GM19023 (cell line): ENCODE results near the gene PPM1N.
A peak's percentile ranks its signal among the peaks of the same experiment; 100 is the strongest.
"Not testable (repeated sequence)": the region's sequence is repeated elsewhere in the genome, so short reads cannot be mapped to it uniquely, and the experiment has no call there.

Experiments used
- ATAC-seq: cut with Tn5 transposase; IDR thresholded peaks from one replicate; pipeline ENCODE4 v1.9.1; 2021; ENCODE audit warnings: mild to moderate bottlenecking, moderate library complexity; ENCODE audit not compliant: unreplicated experiment

Gene PPM1N

DNA sequence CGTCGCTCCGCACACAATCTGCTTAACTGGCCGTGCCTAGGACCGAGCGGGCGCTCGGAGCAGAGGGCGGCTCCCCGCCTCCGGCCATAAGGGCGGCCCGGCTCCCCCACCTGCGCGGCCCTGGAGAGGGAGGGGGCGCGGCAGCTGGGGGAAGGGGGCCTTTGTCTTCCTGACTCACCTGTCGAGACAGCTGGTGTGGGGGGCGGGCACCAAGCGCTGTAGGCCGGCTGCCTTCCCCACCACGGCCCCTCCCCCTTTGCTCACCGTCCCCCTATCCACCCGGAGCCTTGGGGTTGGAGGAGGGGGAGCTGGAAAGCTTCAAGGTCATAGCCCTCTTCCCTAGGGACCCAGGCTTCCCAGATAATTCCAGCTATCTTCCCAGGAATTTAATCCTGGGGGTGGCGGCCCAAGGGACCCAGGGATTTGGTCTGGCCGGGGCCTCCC is 10.2 kb downstream of the PPM1N start:
- ATAC-seq = no peak

DNA sequence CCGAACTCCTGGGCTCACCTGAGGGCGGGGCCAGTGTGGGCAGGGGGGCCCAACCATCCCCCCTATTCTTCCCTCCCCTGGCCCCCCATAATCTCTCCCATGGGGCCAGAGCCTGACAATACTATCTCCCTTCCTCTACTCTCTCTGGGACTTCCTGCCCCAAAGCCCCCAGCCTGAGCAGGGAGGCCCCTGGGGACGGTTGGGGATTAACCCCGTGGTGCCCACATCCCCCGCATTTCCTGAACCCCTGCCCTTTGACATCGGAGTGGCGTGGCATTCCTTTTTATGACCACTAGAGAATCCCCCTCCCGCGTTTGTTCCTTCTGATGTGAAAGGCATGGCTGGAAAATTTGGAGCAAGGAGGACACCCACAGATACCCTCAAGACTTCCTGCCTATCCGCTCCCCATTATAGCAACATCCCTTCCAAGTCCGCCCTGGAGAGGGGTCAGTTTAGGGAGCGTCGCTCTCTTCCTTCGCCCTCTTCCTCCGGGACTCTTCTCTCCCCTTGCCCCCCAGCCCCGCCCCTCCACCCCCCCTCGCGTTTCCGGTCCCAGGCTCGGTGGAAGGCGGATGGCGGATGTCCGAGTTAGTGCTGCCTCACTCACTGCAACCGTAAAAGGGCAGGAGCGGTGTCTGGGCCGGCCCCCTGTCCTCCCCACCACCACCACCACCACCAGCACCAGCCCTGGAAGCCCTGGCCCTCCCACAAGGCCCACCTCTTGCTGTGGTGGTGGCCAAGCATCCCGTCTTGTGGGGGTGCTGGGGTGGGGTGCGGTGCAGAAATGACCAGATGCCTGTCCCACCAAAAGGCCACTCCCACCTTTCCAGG is 10.8 kb downstream of the PPM1N start:
- ATAC-seq = no peak

DNA sequence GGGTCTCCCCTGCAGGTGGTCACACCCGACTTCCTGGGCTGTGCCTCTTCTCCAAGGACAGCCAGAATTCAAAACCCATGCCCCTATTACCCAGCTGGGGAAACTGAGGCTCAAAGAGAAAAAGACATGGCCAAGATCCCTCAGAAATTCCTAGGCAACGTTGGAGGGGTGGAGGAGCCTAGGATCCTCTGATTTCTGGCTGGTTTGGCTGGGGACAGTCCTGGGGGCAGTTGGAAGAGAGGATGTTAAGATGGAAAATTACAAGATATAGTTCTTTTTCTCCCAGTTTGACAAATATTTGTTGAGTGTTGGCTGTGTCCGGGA is 11.4 kb downstream of the PPM1N start:
- ATAC-seq = no peak

DNA sequence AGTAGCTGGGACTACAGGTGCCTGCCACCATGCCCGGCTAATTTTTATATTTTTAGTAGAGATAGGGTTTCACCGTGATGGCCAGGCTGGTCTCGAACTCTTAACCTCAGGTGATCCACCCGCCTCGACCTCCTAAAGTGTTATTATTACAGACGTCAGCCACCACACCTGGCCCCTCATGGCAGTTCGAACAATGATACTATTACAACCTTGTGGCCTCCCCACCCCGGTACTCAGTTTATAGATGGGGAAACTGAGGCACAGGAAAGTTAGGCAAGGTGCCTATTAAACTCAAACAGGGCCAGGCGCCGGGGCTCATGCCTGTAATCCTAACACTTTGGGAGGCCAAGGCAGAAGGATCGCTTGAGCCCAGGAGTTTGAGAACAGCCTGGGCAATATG is 12.1 kb downstream of the PPM1N start:
- not testable (repeated sequence) for ATAC-seq

DNA sequence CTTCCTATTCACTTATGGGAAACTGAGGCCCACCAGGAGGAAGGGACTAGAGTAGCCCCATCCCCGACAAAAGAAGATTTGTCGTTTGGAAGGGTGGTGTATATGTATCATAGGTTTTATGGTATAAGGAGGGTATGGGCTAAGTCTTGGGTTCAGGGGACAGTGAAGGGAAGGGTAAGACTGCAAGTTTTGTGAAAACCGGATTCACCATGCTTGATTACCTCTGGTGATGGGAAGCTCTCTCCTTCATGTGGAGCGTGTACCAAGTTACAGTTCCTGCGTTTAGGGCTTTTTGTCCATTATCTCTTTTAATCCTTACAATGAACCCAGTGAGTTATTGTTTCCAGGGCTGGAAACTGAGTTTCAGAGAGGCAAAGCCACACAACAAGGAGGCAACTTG is 12.8 kb downstream of the PPM1N start:
- ATAC-seq = no peak

DNA sequence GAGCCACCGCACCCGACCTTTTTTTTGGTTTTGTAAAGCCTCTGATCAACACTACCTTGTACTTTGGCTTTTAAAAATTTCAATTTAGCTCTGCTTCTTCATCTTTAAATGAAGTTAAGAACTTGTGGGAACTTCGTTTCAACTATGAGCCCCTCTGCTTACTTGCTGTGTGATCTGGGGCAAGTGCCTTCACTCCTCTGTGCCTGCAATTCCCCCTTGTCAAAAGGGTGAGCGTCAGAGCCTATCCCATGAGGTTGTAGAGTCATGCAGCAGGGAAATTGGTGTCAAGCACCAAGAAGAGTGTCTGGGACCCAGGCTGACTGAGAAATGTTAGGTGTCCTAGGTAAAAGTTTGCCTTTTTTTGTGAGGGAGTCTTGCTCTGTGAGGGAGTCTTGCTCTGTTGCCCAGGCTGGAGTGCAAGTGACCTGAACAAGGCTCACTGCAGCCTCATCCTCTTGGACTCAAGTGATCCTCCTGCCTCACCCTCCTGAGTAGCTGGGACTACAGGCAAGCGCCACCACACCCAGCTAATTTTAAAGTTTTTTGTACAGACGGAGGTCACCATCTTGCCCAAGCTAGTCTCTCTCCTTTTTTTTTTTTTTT is 14.7 kb downstream of the PPM1N start:
- no peak for ATAC-seq

DNA sequence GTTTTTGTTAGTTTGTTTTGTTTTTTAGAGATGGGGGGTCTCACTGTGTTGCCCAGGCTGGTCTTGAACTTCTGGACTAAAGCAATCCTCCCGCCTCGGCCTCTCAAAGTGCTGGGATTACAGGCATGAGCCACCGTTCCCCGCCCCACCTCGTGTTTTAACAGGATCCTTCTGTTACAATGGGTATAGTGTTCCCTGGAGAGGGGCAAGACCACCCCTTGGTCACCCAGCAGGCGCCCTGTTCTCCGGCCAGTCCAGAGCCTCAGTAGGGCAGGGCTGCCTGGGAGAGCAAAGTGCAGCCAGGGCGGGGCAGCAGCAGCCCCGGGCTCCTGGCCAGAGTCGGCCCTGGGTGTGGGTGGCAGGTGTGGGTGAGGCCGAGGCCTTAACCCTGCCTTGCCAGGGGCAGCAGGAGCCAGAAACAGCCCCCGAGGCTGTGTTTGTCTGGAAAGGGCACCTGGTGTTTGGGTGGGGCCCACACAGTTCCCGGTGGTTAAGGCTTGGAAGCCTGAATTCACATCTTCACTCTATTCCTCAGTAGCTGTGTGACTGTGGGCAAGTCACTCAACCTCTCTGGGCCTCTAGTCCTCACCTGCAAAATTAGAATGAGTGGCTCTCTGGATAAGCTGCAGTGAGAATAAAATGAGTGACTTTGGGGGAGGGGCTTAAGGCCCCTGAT is 16.3 kb downstream of the PPM1N start:
- ATAC-seq = no peak

DNA sequence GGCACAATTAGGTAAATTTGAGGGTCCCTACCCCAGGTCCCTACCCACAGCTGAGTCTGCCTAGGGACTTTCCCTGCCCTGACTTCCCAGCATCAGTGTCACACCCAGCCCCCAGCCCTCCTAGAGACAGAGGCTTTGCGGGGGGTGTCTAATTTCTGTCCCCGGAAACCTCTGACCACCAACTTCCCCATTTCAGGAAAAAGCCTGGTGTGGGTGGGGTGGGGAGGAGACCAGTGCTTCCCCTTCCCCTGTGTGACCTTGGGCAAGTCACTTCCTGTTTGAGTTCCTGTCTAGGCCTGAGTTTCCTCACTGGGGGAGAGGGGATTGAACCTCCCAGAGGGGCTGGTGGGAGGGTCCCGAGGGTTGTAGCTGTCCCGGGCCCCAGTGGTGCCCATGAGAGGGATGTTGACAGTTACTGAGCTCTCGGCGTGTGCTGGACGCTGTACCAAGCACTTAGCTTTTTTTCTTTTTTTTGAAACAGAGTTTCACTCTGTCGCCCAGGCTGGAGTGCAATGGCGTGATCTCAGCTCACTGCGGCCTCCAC is 16.9 kb downstream of the PPM1N start:
- ATAC-seq = no peak

DNA sequence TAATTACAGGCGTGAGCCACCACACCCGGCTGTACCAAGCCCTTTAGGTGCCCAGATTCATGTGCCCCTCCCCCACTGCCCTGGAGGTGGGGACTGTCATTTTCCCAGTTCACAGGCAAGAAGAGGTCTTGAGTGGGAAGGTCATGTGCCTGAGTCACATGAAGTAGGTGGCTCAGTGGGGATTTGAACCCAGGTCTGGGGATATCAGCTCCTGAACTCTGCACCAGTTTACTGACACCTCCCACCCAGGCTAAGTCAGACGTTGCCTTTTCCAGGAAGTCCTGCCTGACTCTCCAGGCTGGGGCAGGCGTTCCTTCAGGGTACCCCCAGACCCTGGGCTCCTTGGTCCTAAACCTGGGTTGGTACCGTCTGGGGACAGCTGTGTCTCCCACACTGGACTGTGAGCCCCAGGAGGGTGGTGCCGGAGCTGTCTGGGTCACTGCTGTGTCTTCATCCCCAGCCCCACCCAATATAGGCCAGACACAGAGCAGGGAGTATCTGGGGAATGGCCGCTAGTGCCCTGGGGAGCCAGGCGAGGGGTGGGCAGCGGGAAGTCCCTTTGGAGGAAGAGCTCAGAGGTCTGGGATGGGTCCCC is 17.7 kb downstream of the PPM1N start:
- ATAC-seq = no peak

DNA sequence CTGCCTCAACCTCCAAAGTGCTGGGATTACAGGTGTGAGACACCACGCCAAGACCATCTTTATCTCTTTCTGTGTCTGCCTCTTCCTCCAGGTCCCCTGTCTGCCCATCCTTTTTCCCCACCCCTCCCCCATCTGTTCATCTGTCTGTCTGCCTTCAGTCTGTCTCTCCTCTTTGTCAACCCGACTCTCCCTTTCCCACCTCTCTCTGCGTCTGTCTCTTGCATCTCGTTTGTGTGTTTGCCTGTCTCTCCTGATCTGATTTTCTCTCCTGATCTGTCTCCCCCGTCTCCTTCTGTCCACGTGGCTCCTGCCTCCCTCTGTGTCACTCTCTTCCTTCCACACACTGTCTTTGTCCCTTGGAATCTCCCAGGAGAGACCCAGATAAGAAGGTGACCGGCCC is 19.0 kb downstream of the PPM1N start:
- no peak for ATAC-seq

DNA sequence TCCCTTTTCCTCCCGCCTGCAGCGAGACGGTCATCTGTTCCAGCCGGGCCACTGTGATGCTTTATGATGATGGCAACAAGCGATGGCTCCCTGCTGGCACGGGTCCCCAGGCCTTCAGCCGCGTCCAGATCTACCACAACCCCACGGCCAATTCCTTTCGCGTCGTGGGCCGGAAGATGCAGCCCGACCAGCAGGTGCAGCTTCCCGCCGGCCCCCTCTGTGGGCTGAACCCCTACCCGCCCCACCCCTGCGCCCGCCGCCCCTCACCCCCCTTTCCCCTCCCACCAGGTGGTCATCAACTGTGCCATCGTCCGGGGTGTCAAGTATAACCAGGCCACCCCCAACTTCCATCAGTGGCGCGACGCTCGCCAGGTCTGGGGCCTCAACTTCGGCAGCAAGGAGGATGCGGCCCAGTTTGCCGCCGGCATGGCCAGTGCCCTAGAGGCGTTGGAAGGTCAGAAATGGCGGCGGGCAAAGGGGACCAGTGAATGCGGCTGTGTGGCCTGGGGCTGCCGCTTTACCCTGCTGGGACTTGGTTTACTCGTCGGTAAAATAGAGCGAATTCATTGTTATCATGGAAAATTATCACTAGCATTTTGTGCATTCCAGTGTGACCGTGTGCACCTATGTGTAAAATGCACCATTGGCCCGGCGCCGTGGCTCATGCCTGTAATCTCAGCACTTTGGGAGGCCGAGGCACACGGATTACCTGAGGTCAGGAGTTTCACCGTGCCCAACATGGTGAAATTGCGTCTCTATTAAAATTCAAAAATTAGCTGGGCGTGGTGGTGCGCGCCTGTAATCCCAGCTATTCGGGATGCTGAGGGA is 19.6 kb downstream of the PPM1N start:
- no peak for ATAC-seq

DNA sequence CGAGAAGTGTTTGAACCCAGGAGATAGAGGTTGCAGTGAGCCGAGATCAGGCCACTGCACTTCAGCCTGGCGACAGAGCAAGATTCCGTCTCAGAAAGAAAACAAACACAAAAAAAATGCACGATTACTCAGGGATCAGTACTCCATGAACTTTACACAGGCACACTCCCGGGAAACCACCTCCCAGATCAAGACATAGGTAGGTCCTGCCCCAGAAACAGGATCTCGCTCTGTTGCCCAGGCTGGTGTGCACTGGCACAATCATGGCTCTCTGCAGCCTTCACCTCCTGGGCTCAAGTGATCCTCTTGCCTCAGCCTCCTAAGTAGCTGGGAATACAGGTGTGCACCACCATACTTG is 20.2 kb downstream of the PPM1N start:
- ATAC-seq = no peak

DNA sequence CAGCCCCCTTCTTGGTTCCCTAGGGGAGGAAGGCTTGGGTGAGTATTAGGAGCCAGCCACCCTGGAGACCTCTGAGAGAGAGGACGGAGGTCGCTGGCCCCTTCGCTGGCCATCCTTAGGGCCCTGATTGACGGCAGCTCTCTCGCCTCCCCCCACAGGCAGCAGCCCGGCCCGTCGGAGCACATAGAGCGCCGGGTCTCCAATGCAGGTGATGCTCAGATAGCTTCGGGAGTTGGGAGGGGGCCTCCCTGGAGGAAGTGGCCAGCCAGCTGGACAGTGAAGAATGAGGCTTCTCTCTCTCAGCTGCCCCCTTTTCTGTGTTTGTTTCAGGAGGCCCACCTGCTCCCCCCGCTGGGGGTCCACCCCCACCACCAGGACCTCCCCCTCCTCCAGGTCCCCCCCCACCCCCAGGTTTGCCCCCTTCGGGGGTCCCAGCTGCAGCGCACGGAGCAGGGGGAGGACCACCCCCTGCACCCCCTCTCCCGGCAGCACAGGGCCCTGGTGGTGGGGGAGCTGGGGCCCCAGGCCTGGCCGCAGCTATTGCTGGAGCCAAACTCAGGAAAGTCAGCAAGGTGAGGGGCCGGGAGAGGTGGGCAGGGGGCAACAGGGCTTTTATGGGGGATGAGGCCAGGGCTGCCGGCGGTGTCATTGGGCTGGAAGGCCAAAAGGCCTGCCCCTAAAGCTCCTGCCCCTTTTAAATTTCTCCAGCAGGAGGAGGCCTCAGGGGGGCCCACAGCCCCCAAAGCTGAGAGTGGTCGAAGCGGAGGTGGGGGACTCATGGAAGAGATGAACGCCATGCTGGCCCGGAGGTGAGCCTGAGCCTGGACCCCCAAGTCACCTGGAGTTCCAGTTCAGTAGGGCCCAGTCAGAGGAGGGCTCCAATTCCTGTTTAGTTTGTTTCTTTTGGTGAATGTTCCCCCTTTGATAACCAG is 24.0 kb downstream of the PPM1N start:
- ATAC-seq = no peak

DNA sequence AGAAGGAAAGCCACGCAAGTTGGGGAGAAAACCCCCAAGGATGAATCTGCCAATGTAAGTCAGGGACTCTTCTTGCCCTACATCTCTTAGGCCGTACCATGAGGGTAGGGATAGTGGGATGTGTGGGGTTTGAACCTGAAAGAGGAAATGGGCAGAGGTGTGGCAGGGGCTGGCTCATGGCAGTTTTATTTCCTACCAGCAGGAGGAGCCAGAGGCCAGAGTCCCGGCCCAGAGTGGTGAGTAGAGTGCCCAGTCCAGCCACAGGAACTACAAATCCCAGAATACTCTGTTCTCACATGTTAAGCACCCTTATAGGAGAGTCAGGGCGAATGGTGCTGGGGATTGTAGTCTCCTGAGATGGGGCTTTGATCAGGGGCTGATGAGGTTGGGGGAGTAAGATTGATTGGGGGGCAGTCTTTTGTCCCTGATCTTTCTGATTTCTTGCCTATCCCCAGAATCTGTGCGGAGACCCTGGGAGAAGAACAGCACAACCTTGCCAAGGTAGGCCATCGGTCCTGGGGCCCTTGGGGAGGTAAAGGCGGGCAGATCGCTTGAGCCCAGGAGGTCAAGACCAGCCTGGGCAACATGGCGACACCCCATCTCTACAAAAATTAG is 25.5 kb downstream of the PPM1N start:
- ATAC-seq = peak; percentile 69

DNA sequence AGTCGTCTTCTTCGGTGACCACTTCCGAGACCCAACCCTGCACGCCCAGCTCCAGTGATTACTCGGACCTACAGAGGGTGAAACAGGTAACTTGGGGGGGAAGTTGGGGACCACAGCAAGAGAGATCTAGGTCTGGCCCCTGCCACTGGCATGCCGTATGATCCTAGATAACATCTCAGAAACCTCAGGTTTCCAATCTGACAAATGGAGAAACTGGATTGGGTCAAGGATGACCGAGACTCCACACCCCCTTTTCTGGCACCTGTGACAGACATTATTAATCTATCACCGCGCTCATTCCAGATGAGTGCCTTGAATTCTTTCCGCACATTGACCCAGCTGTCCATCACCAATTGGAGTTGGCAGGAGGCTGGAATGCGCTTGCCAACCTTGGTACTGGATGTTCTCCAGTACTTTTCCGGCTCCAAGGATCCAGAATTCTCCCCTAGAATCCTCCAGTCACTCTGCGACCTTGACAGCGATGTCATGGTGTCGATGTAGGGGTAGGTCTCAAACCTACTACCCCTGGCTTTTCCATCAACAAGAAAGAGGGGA is 26.4 kb downstream of the PPM1N start:
- no peak for ATAC-seq

DNA sequence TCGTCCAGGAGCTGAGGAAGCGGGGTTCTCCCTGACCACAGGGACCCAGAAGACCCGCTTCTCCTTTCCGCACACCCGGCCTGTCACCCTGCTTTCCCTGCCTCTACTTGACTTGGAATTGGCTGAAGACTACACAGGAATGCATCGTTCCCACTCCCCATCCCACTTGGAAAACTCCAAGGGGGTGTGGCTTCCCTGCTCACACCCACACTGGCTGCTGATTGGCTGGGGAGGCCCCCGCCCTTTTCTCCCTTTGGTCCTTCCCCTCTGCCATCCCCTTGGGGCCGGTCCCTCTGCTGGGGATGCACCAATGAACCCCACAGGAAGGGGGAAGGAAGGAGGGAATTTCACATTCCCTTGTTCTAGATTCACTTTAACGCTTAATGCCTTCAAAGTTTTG is 27.9 kb downstream of the PPM1N start:
- ATAC-seq = no peak

DNA sequence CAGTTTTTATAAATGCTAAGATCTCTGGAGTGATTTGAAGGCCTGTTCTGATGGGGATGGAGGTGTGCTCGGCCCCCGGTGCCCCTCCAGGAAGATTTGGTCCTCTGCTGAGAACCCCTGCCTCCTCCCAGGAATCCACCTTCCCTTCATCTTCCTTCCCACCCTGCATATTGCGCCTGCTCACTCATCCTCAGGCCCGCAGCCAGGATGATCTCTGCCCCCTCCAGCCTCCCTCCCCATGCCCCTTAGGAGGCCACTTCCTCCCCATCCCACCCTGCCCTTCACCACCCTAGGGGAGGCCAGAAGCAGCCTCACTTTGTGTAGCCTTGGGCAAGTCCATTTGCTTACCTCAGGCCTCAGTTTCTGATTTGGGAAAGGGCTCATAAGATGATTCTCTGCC is 28.7 kb downstream of the PPM1N start:
- no peak for ATAC-seq

DNA sequence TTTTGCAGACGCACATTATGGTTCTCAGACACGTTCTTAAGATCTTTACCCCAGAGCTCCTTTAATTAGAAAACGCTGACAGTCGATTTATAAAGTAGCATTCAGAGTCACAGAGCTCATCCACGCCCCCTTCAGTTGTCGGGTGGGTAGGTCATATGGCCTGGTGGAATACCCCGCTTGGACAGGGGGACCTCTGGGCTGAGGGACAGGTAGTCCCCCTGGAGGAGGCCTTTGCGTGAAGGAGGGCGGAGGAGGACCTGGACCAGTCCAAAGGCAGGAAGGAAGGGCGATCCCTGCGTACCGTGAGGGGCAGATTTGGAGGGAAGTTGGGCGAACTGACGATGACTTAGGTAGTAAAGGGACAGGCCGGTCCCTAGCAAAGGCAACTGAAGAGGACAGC is 29.5 kb downstream of the PPM1N start:
- no peak for ATAC-seq

DNA sequence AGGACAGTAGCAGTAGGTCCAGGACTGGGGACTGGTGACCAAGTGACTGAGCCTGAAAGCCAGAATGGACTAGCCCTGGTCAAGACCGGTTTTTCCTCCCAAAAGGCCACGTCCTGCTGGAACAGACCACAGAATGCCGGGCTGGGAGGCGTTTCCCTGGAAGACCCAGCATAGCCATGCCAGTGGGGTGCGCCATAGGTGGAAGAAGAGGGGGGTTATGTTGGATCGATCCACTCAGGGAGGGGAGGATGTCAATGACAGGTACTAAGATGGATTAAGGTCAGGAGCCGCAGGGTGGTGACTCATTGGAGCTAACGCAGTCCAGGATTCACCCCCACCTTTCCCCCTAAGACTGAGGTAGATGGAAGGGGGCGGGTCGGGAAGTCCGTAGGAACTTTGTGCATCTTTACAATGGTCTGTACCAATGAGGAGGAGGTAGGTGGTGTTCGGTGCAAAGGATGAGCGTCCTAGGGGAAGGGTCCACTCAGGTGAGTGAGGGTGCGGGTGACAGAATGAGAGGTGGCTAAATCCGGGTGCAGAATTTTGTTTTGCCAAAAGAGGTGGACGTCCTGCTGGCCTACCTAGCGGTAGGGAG is 30.0 kb downstream of the PPM1N start:
- ATAC-seq = no peak
